Astrocyte (in vitro differentiated cells and primary cell): Measurements from ENCODE around the gene ZNF407. TPM values are rescaled to one million over a fixed set of nuclear protein-coding genes. Genes with fewer than 3 reads are reported as not detected.

ENCODE experiments used
- DNase-seq: peaks from one replicate; pipeline ENCODE4 v3.0.0-alpha.2; 2010; ENCODE audit warnings: low read depth
- FAIRE-seq: peaks from 2 replicates; lab custom pipeline; 2011; peaks lifted over from hg19 to GRCh38; lab: Jason Lieb, UNC
- H2AFZ ChIP-seq: 2 replicates; pipeline ENCODE4 v1.6.0; 2012; ENCODE audit warnings: low read depth, low read length, inconsistent platforms
- H3K27ac ChIP-seq: 2 replicates; pipeline ENCODE4 v1.5.1; 2011; ENCODE audit warnings: low read depth, low read length, inconsistent platforms
- H3K27me3 ChIP-seq: 2 replicates; pipeline ENCODE4 v1.6.0; 2011; ENCODE audit warnings: low read length, inconsistent platforms; ENCODE audit not compliant: insufficient read depth
- H3K36me3 ChIP-seq: 2 replicates; pipeline ENCODE4 v1.5.1; 2011; ENCODE audit warnings: low read length, inconsistent platforms; ENCODE audit not compliant: insufficient read depth
- H3K4me1 ChIP-seq: 2 replicates; pipeline ENCODE4 v1.5.1; 2011; ENCODE audit warnings: low read length, inconsistent platforms; ENCODE audit not compliant: insufficient read depth
- H3K4me2 ChIP-seq: 2 replicates; pipeline ENCODE4 v1.6.0; 2012; ENCODE audit warnings: low read length, inconsistent platforms
- H3K4me3 ChIP-seq: 2 replicates; pipeline ENCODE4 v1.5.1; 2011; ENCODE audit warnings: low read depth, mild to moderate bottlenecking, low read length, inconsistent platforms; ENCODE audit not compliant: insufficient read depth
- H3K79me2 ChIP-seq: 2 replicates; pipeline ENCODE4 v1.6.0; 2012; ENCODE audit warnings: mild to moderate bottlenecking, low read length, inconsistent platforms; ENCODE audit not compliant: insufficient read depth
- H3K9ac ChIP-seq: 2 replicates; pipeline ENCODE4 v1.6.0; 2012; ENCODE audit warnings: mild to moderate bottlenecking, low read length, inconsistent platforms
- H3K9me3 ChIP-seq: 2 replicates; pipeline ENCODE4 v1.5.1; 2012; ENCODE audit warnings: low read depth, mild to moderate bottlenecking, low read length, inconsistent platforms; ENCODE audit not compliant: insufficient read depth
- H4K20me1 ChIP-seq: 2 replicates; pipeline ENCODE4 v1.6.0; 2012; ENCODE audit warnings: low read length, inconsistent platforms; ENCODE audit not compliant: insufficient read depth
- H3K27ac Mint-ChIP-seq: one replicate; pipeline ENCODE4 v1.8.0; 2021; ENCODE audit warnings: mild to moderate bottlenecking, mixed read lengths; ENCODE audit not compliant: unreplicated experiment
- H3K27me3 Mint-ChIP-seq: one replicate; pipeline ENCODE4 v1.8.0; 2021; ENCODE audit warnings: low read depth, mixed read lengths; ENCODE audit not compliant: unreplicated experiment
- H3K36me3 Mint-ChIP-seq: one replicate; pipeline ENCODE4 v1.8.0; 2021; ENCODE audit warnings: low read depth, mixed read lengths; ENCODE audit not compliant: unreplicated experiment
- H3K4me1 Mint-ChIP-seq: one replicate; pipeline ENCODE4 v1.8.0; 2021; ENCODE audit warnings: low read depth, mixed read lengths; ENCODE audit not compliant: unreplicated experiment
- H3K4me3 Mint-ChIP-seq: one replicate; pipeline ENCODE4 v1.8.0; 2021; ENCODE audit warnings: mild to moderate bottlenecking, moderate library complexity, mixed read lengths; ENCODE audit not compliant: unreplicated experiment
- H3K9me3 Mint-ChIP-seq: one replicate; pipeline ENCODE4 v1.8.0; 2021; ENCODE audit warnings: mild to moderate bottlenecking, mixed read lengths; ENCODE audit not compliant: unreplicated experiment
- EZH2 ChIP-seq: IDR thresholded peaks from 2 replicates; pipeline ENCODE4 v1.6.1; 2012; ENCODE audit warnings: mild to moderate bottlenecking, low read length, inconsistent platforms; ENCODE audit not compliant: insufficient read depth
- total RNA-seq: library from RNA; stranded (reverse); gene quantifications from 2 replicates; pipeline ENCODE4 v1.2.1, GENCODE V29; 2021
- TF ChIP-seq, protein P1 (sequence below): IDR thresholded peaks from 2 replicates; pipeline ENCODE4 v1.5.1; 2011; ENCODE audit warnings: low read depth, mild to moderate bottlenecking, inconsistent platforms, low read length, moderate library complexity; ENCODE audit not compliant: insufficient read depth

The ZNF407 gene
- total RNA-seq, 1 donor from 2014 or later = 13.8 TPM

- Histone ChIP-seq H3K9me3 (no peaks in the 10 kb centered on the region), H3K79me2 (no peaks in the 10 kb centered on the region), H4K20me1 (no peaks in the 10 kb centered on the region), H3K4me3 (no peak overlapping the region), H3K36me3 (no peaks in the 10 kb centered on the region), H3K27ac (no peak overlapping the region), H3K4me2 (no peak overlapping the region), H3K27me3 (no peaks in the 10 kb centered on the region), H3K4me1 (no peaks in the 10 kb centered on the region), H2AFZ (no peak overlapping the region), H3K9ac (no peak overlapping the region)
- DNase-seq (no peak), FAIRE-seq (no peak)
- H3K27ac Mint-ChIP-seq = no peak overlapping the region
- no peaks in the 10 kb centered on the region for H3K9me3 Mint-ChIP-seq
- no peaks in the 10 kb centered on the region for H3K27me3 Mint-ChIP-seq
- H3K4me3 Mint-ChIP-seq = no peak overlapping the region
- TF ChIP-seq, protein P1, sequence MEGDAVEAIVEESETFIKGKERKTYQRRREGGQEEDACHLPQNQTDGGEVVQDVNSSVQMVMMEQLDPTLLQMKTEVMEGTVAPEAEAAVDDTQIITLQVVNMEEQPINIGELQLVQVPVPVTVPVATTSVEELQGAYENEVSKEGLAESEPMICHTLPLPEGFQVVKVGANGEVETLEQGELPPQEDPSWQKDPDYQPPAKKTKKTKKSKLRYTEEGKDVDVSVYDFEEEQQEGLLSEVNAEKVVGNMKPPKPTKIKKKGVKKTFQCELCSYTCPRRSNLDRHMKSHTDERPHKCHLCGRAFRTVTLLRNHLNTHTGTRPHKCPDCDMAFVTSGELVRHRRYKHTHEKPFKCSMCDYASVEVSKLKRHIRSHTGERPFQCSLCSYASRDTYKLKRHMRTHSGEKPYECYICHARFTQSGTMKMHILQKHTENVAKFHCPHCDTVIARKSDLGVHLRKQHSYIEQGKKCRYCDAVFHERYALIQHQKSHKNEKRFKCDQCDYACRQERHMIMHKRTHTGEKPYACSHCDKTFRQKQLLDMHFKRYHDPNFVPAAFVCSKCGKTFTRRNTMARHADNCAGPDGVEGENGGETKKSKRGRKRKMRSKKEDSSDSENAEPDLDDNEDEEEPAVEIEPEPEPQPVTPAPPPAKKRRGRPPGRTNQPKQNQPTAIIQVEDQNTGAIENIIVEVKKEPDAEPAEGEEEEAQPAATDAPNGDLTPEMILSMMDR = no peak
- no peak for TF ChIP-seq EZH2
- no peaks in the 10 kb centered on the region for H3K4me1 Mint-ChIP-seq
- peaks cover 6% of the 10 kb centered on the region for H3K36me3 Mint-ChIP-seq
These were observed 456.9 kb downstream of the ZNF407 start for GRCh38 chr18:75054611-75055010.

DNA sequence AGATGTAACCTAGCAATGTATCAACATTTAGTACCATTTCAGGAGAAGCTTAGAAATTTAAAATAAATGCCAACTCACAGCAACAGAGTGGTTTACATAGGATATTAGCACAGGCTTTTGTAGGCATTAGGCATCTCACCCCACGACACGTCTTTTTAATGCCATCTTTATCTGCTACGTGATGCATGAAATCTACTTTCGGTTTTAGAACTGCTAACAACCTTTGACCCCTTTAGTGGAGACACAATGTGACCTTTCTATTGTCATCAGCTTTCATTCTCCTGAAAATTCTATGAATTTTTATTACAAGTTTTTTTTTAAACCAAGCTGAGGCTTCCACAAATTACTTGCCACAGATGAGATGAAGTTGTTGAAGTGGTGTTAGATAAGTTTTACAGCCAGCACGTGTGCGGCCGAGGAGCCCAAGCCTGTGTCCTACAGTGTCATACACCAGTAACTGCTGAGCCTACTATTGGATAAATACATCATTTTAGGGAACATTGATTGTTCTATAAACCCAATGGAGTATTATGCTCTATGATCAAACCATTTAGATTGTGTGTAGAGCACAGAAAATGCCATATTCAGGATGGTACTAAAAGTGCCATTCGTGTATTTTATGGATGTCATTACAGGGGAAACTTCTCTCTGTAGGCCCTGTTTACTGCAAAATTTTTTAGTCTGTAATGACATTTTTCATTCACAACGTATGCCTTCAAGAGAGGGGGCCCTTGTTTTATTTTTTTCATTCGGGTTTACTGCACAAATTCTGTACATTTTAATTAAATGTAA lies 459.7 kb downstream of the ZNF407 start:
- H3K27me3 Mint-ChIP-seq = no peaks in the 10 kb centered on the region
- H3K36me3 Mint-ChIP-seq = peaks cover 10% of the 10 kb centered on the region
- H4K20me1 ChIP-seq = no peaks in the 10 kb centered on the region
- no peaks in the 10 kb centered on the region for H3K4me1 ChIP-seq
- H3K79me2 ChIP-seq = no peaks in the 10 kb centered on the region
- no peaks in the 10 kb centered on the region for H3K36me3 ChIP-seq
- FAIRE-seq = no peak
- H3K9ac ChIP-seq = no peak overlapping the region
- no peaks in the 10 kb centered on the region for H3K9me3 Mint-ChIP-seq
- H3K4me3 ChIP-seq = no peak overlapping the region
- no peaks in the 10 kb centered on the region for H3K27me3 ChIP-seq
- no peak overlapping the region for H3K4me3 Mint-ChIP-seq
- no peak overlapping the region for H3K27ac ChIP-seq
- no peaks in the 10 kb centered on the region for H3K4me1 Mint-ChIP-seq
- H3K27ac Mint-ChIP-seq = no peak overlapping the region
- DNase-seq = no peak
- H3K4me2 ChIP-seq = no peak overlapping the region
- no peak overlapping the region for H2AFZ ChIP-seq
- TF ChIP-seq EZH2 = no peak
- TF ChIP-seq, protein P1 = no peak
- no peaks in the 10 kb centered on the region for H3K9me3 ChIP-seq

- Mint-ChIP-seq H3K36me3 (peaks cover 7% of the 10 kb centered on the region), H3K9me3 (no peaks in the 10 kb centered on the region), H3K27ac (no peak overlapping the region), H3K4me1 (no peaks in the 10 kb centered on the region), H3K4me3 (no peak overlapping the region), H3K27me3 (no peaks in the 10 kb centered on the region)
- Histone ChIP-seq H3K9me3 (no peaks in the 10 kb centered on the region), H3K36me3 (no peaks in the 10 kb centered on the region), H3K27me3 (no peaks in the 10 kb centered on the region), H2AFZ (no peak overlapping the region), H3K4me3 (no peak overlapping the region), H3K27ac (no peak overlapping the region), H3K9ac (no peak overlapping the region), H3K4me2 (no peak overlapping the region), H4K20me1 (no peaks in the 10 kb centered on the region), H3K79me2 (no peaks in the 10 kb centered on the region), H3K4me1 (no peaks in the 10 kb centered on the region)
- no peak for TF ChIP-seq EZH2
- TF ChIP-seq, protein P1 = no peak
- FAIRE-seq (no peak), DNase-seq (no peak)
These were observed 462.5 kb downstream of the ZNF407 start for GRCh38 chr18:75060185-75060584.
